OCI-LY1 (cell line): Measurements from ENCODE around the gene FABP1.

Experiments used
- H2AFZ ChIP-seq: fragments of 200-600 bp; sonication (generic), shearing (Covaris generic); 2 replicates; pipeline ENCODE4 v1.6.0; 2014; ENCODE audit warnings: antibody characterized with exemption, mild to moderate bottlenecking, low read length
- H3F3A ChIP-seq: fragments of 200-600 bp; sonication (generic), shearing (Covaris generic); 2 replicates; pipeline ENCODE4 v1.6.0; 2014; ENCODE audit warnings: mild to moderate bottlenecking, antibody characterized with exemption, low read length, moderate library complexity; ENCODE audit not compliant: insufficient read depth
- H3K27ac ChIP-seq: fragments of 200-600 bp; sonication (generic); 2 replicates; pipeline ENCODE4 v1.5.1; 2014; ENCODE audit warnings: low read length, mixed run types, mild to moderate bottlenecking, low read depth; ENCODE audit not compliant: poor library complexity, severe bottlenecking
- H3K27me3 ChIP-seq: fragments of 200-600 bp; sonication (generic); 2 replicates; pipeline ENCODE4 v1.6.0; 2014; ENCODE audit warnings: antibody characterized with exemption, mild to moderate bottlenecking, low read length, moderate library complexity; ENCODE audit not compliant: insufficient read depth
- H3K36me3 ChIP-seq: fragments of 200-600 bp; sonication (generic); 2 replicates; pipeline ENCODE4 v1.6.1; 2014; ENCODE audit warnings: mild to moderate bottlenecking, antibody characterized with exemption, low read length, moderate library complexity, mixed read lengths; ENCODE audit not compliant: insufficient read depth
- H3K4me1 ChIP-seq: fragments of 200-600 bp; sonication (generic); 2 replicates; pipeline ENCODE4 v1.5.1; 2014; ENCODE audit warnings: mild to moderate bottlenecking, low read length, moderate library complexity; ENCODE audit not compliant: insufficient read depth, severe bottlenecking
- H3K4me2 ChIP-seq: fragments of 200-600 bp; sonication (generic), shearing (Covaris generic); 2 replicates; pipeline ENCODE4 v1.6.1; 2014; ENCODE audit warnings: low read length
- H3K4me3 ChIP-seq: fragments of 200-600 bp; sonication (generic); 2 replicates; pipeline ENCODE4 v1.5.1; 2014; ENCODE audit warnings: low read length, low read depth, mild to moderate bottlenecking, mixed read lengths; ENCODE audit not compliant: poor library complexity, severe bottlenecking
- H3K79me2 ChIP-seq: fragments of 200-600 bp; shearing (Covaris generic); 2 replicates; pipeline ENCODE4 v1.6.1; 2016; ENCODE audit warnings: mixed run types, low read length, mixed read lengths; ENCODE audit not compliant: insufficient read depth
- H3K9ac ChIP-seq: fragments of 200-600 bp; sonication (generic), shearing (Covaris generic); 2 replicates; pipeline ENCODE4 v1.6.1; 2014; ENCODE audit warnings: mild to moderate bottlenecking, low read length, mixed read lengths
- H3K9me2 ChIP-seq: fragments of 200-600 bp; sonication (generic), shearing (Covaris generic); 2 replicates; pipeline ENCODE4 v1.6.1; 2014; ENCODE audit warnings: low read depth, mild to moderate bottlenecking, low read length, mixed read lengths
- H3K9me3 ChIP-seq: fragments of 200-600 bp; shearing (Covaris generic); 2 replicates; pipeline ENCODE4 v1.6.1; 2014; ENCODE audit warnings: low read length, mixed read lengths
- H4K20me1 ChIP-seq: fragments of 200-600 bp; sonication (generic), shearing (Covaris generic); 2 replicates; pipeline ENCODE4 v1.6.0; 2016; ENCODE audit warnings: mild to moderate bottlenecking, low read length; ENCODE audit not compliant: insufficient read depth
- EZH2 ChIP-seq: fragments of 200-600 bp; sonication (generic), shearing (Covaris generic); IDR thresholded peaks from 2 replicates; pipeline ENCODE4 v1.8.0; 2017; ENCODE audit warnings: borderline replicate concordance, mixed run types, mild to moderate bottlenecking, antibody characterized with exemption, low read length, moderate library complexity, mixed read lengths
- TF ChIP-seq, protein P1 (sequence below): fragments of 200-600 bp; sonication (generic), shearing (Covaris generic); IDR thresholded peaks from 2 replicates; pipeline ENCODE4 v1.5.1; 2017; ENCODE audit warnings: mild to moderate bottlenecking, antibody characterized with exemption, low read length, moderate library complexity, mixed read lengths

FABP1 gene

DNA sequence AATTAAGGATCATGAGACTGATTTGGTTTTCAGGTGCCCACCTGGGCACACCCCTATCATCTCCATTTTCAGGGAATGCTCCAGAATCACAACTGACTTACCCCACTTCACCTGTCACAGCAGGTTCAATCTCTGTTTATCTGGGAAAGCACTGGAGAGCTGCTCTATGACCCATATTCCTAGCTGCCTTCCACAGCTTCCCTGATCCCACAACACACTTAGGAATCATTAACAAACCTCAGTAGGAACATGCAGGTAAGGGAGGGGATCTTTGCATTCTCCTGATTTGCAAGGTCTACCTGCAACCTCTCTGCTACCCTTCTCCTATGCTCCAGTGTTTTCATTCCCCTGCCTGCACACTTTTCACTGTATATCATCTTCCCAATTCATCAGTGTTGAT lies 18.7 kb upstream of the FABP1 start:
- Histone ChIP-seq H3K36me3 (no peaks in the 10 kb centered on the region), H3K4me1 (no peaks in the 10 kb centered on the region), H3K9me2 (no peaks in the 10 kb centered on the region), H3K27me3 (no peaks in the 10 kb centered on the region), H2AFZ (no peak overlapping the region), H3K27ac (no peak overlapping the region), H4K20me1 (no peaks in the 10 kb centered on the region), H3K9ac (no peak overlapping the region), H3K79me2 (no peaks in the 10 kb centered on the region), H3K4me3 (no peak overlapping the region), H3K4me2 (no peak overlapping the region), H3K9me3 (peaks cover 6% of the 10 kb centered on the region; the same call in 1 of the 2 replicates), H3F3A (no peaks in the 10 kb centered on the region)
- no peak for TF ChIP-seq EZH2
- TF ChIP-seq, protein P1, sequence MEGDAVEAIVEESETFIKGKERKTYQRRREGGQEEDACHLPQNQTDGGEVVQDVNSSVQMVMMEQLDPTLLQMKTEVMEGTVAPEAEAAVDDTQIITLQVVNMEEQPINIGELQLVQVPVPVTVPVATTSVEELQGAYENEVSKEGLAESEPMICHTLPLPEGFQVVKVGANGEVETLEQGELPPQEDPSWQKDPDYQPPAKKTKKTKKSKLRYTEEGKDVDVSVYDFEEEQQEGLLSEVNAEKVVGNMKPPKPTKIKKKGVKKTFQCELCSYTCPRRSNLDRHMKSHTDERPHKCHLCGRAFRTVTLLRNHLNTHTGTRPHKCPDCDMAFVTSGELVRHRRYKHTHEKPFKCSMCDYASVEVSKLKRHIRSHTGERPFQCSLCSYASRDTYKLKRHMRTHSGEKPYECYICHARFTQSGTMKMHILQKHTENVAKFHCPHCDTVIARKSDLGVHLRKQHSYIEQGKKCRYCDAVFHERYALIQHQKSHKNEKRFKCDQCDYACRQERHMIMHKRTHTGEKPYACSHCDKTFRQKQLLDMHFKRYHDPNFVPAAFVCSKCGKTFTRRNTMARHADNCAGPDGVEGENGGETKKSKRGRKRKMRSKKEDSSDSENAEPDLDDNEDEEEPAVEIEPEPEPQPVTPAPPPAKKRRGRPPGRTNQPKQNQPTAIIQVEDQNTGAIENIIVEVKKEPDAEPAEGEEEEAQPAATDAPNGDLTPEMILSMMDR, result no peak

DNA sequence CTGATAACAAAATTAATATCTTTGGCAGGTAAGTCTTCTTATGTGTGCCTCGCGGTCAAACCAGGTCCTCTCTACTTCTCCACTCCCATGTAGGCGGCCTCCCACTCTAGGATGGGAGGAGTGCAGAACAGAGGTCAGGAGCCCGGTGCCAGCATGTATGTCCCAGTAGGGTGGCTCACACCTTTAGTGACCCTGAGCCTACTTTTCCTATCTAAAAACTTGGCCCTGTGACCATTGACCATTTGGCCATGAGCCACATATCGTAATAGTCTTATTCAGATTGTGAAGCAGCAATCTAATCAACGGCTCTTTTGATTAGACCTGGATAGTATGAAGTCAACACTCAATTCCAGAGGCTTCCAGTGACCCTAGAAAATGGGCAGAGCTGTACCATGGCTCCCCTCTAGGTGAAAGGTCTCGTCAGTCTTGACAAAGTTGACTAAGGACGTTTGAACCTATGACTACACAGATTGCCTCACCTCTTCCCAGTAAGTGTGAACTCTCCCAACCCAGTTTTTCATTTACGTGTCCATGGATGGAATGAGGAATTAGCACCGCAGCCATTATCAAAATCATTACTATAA lies 17.1 kb upstream of the FABP1 start:
- no peaks in the 10 kb centered on the region for H3K4me1 ChIP-seq
- H3K79me2 ChIP-seq, result no peaks in the 10 kb centered on the region
- no peaks in the 10 kb centered on the region for H3K27me3 ChIP-seq
- no peak overlapping the region for H3K4me3 ChIP-seq
- TF ChIP-seq, protein P1, result no peak
- no peak for TF ChIP-seq EZH2
- no peak overlapping the region for H3K27ac ChIP-seq
- H2AFZ ChIP-seq, result no peak overlapping the region
- H3K4me2 ChIP-seq, result no peak overlapping the region
- H3F3A ChIP-seq, result no peaks in the 10 kb centered on the region
- H3K9ac ChIP-seq, result no peak overlapping the region
- peaks cover 6% of the 10 kb centered on the region; the same call in 1 of the 2 replicates for H3K9me3 ChIP-seq
- H3K36me3 ChIP-seq, result no peaks in the 10 kb centered on the region
- H3K9me2 ChIP-seq, result no peaks in the 10 kb centered on the region
- H4K20me1 ChIP-seq, result no peaks in the 10 kb centered on the region

DNA sequence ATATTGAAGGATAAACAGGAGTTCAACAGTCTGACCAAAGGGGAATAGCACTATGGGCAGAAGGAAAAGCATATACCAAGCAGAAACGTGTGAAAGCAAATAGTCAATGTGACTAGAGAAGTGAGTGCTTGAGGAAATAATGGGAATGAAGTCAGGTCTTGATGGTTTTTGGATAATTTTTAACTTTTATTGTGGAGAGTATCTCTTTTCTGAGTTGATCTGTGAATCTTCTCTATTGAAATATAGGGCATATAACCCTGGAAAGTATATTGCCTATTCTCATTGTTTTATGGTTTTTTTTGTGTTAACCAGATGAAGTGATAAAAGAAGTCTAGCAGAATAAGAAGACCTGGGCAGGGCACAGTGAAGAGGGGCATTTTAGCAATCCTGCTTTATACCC lies 16.4 kb upstream of the FABP1 start:
- no peak overlapping the region for H2AFZ ChIP-seq

More for the DNA sequence above, 16.4 kb upstream of the FABP1 start:
- Histone ChIP-seq H3K9me3 (peaks cover 5% of the 10 kb centered on the region; the same call in 1 of the 2 replicates), H3K4me2 (no peak overlapping the region), H3K4me3 (no peak overlapping the region), H3K36me3 (no peaks in the 10 kb centered on the region), H3K79me2 (no peaks in the 10 kb centered on the region), H3K9ac (no peak overlapping the region), H3K27ac (no peak overlapping the region), H3K27me3 (no peaks in the 10 kb centered on the region), H3K4me1 (no peaks in the 10 kb centered on the region), H3F3A (no peaks in the 10 kb centered on the region), H3K9me2 (no peaks in the 10 kb centered on the region), H4K20me1 (no peaks in the 10 kb centered on the region)
- TF ChIP-seq, protein P1, result no peak
- TF ChIP-seq EZH2, result no peak
